WERI-Rb-1 (cell line): ENCODE results near the gene ALG12.

Experiments used
- DNase-seq: peaks from one replicate; pipeline ENCODE4 v3.0.0-alpha.2; 2020
- H3K27ac ChIP-seq: fragments of 250-450 bp; sonication (Bioruptor Pico); 2 replicates; pipeline ENCODE4 v1.5.1; 2020; ENCODE audit warnings: mild to moderate bottlenecking, moderate library complexity
- H3K27me3 ChIP-seq: fragments of 250-450 bp; sonication (Bioruptor Pico); 2 replicates; pipeline ENCODE4 v1.5.1; 2021; ENCODE audit warnings: mild to moderate bottlenecking, low read depth, moderate library complexity; ENCODE audit not compliant: insufficient read depth, severe bottlenecking
- H3K36me3 ChIP-seq: fragments of 250-450 bp; sonication (Bioruptor Pico); 2 replicates; pipeline ENCODE4 v1.5.1; 2020; ENCODE audit warnings: mild to moderate bottlenecking, moderate library complexity
- H3K4me3 ChIP-seq: 2 replicates; pipeline ENCODE4 v1.5.1; 2011; ENCODE audit warnings: low read depth, mild to moderate bottlenecking, control low read depth, low read length
- H3K9me3 ChIP-seq: fragments of 250-450 bp; sonication (Bioruptor Pico); 2 replicates; pipeline ENCODE4 v1.5.1; 2021; ENCODE audit warnings: mild to moderate bottlenecking, moderate library complexity; ENCODE audit not compliant: severe bottlenecking
- TF ChIP-seq, protein P1 (sequence below): IDR thresholded peaks from 2 replicates; pipeline ENCODE4 v1.5.1; 2011; ENCODE audit warnings: low read depth, mild to moderate bottlenecking, control low read depth, inconsistent platforms, low read length

ALG12 gene

DNA sequence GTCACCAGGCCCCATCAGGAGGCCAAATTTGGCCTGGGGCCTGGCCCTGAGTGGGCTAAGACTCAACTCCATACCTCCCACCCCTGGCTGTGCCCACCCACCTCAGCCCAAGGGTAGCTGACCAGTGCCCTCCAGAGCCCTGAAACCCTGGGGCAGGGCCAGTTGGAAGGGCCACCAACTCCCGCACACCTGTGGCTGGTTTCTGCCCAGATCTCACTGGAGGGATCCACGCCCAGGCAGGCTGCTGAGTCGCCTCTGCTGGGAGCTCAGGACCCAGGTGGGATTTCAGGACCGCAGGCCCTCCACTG, 33.4 kb upstream of the ALG12 start:
- TF ChIP-seq, protein P1, sequence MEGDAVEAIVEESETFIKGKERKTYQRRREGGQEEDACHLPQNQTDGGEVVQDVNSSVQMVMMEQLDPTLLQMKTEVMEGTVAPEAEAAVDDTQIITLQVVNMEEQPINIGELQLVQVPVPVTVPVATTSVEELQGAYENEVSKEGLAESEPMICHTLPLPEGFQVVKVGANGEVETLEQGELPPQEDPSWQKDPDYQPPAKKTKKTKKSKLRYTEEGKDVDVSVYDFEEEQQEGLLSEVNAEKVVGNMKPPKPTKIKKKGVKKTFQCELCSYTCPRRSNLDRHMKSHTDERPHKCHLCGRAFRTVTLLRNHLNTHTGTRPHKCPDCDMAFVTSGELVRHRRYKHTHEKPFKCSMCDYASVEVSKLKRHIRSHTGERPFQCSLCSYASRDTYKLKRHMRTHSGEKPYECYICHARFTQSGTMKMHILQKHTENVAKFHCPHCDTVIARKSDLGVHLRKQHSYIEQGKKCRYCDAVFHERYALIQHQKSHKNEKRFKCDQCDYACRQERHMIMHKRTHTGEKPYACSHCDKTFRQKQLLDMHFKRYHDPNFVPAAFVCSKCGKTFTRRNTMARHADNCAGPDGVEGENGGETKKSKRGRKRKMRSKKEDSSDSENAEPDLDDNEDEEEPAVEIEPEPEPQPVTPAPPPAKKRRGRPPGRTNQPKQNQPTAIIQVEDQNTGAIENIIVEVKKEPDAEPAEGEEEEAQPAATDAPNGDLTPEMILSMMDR, result no peak
- DNase-seq, result no peak
- no peak overlapping the region for H3K27ac ChIP-seq
- H3K4me3 ChIP-seq, result no peak overlapping the region
- no peaks in the 10 kb centered on the region for H3K36me3 ChIP-seq
- no peaks in the 10 kb centered on the region for H3K9me3 ChIP-seq
- no peaks in the 10 kb centered on the region for H3K27me3 ChIP-seq

DNA sequence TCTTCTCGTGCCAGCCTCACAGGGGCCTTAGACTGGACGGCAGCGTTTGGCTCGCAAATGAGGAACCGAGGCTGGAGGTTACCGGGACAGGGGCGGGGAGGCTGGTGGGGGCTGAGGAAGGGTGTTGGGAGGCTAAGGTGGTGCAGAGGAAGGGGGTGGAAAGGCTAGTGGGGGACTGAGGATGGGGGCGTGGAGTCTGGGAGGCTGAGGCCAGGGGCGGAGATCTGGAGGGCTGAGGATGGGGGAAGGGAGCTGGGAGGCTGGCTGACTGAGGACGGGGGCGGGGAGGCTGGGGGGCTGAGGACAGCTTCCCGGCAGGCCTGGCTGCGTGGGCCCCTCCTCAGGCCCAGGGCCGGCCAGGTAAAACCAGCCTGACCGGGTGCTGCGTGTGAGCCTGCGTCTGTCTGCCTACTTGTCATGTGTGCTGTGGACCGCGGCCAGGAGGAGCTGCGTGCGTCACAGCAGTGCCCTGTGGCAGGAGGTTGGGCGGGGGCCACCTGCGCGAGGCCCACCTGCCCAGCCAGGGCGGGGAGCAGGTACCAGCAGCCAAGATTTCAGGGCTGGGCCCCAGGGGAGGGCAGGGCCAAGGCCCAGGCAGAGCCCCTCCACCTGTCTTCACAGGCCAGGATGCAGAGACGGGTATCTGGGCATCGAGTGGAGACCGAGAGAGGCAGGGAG, 32.9 kb upstream of the ALG12 start:
- no peak overlapping the region for H3K27ac ChIP-seq
- TF ChIP-seq, protein P1, result no peak
- no peaks in the 10 kb centered on the region for H3K36me3 ChIP-seq
- DNase-seq, result no peak
- H3K4me3 ChIP-seq, result no peak overlapping the region
- no peaks in the 10 kb centered on the region for H3K27me3 ChIP-seq
- H3K9me3 ChIP-seq, result no peaks in the 10 kb centered on the region

GRCh38 chr22:49950396-49950994, 32.3 kb upstream of the ALG12 start:
- Histone ChIP-seq H3K9me3 (no peaks in the 10 kb centered on the region), H3K4me3 (no peak overlapping the region), H3K27me3 (no peaks in the 10 kb centered on the region), H3K36me3 (no peaks in the 10 kb centered on the region), H3K27ac (no peak overlapping the region)
- DNase-seq, result no peak
- TF ChIP-seq, protein P1, result no peak

DNA sequence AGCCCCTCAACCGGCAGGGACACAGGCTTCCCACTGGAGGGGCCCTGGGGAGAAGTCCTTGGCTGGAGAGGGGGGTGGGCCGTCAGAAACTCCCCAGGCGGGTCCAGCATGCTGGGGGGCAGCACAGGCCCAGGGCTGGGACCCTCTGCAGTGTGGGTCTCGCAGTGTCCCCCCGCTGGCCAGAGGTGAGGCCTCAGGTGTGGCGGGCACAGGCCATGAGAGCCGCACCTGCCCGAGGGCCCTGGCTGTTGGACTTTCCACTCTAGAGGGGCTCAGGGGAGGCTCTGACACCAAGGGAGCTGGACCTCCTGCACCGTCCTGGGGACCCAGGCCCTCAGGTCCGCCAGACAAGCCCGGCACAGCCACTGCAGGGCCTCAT, 31.7 kb upstream of the ALG12 start:
- H3K27me3 ChIP-seq, result no peaks in the 10 kb centered on the region
- TF ChIP-seq, protein P1, result no peak
- no peaks in the 10 kb centered on the region for H3K36me3 ChIP-seq
- no peak overlapping the region for H3K27ac ChIP-seq
- no peaks in the 10 kb centered on the region for H3K9me3 ChIP-seq
- H3K4me3 ChIP-seq, result no peak overlapping the region
- DNase-seq, result no peak

DNA sequence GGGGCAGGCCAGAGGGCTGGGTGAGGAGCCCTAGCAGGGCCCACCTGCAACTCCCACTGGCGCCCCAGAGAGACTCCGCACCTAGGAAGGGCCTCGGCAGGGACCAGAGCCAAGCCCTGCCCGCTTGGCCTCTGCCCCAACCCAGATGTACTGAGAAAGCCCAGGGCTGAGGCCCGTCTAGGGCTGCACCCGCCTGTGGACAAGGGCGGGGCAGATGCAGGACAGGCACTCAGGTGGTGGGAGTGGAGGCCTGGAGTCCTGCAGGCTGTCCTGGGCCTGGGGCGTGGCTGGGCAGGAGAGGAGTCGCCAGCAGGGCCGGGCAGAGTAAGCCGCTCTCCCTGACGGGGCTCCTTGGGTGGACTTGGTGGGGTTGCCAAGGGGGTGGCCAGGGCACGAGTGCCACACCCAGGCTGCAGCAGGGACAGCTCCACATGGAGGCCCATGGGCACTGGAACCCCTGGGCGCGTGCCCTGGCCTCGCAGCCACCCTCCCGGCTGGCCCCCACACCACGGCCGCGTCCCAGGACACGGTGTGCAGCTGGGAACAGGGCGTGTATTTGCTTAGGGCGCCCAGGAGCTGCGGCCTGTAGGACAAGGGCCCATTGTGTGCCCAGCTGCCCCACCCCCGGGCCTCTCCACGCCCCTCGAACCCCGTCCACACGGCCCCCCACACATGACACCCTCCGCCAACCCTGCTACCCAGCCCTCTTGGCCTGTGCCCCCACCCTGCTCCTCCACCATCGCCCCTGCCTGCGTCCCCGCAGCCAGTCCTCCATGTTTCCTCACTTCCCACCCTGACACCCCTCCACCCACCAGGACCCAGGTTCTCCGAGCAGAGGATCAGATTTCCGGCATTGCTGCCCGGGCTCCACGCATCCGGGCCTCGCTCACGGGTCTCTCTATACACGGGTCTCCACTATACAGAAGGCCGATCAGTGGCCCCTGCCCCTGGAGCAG, 31.0 kb upstream of the ALG12 start:
- TF ChIP-seq, protein P1, result no peak
- Histone ChIP-seq H3K4me3 (no peak overlapping the region), H3K27ac (no peak overlapping the region), H3K9me3 (no peaks in the 10 kb centered on the region), H3K27me3 (no peaks in the 10 kb centered on the region), H3K36me3 (no peaks in the 10 kb centered on the region)
- no peak for DNase-seq
